Measurements from ENCODE around the gene LRRC10B. TPM values are rescaled to one million over a fixed set of nuclear protein-coding genes. Genes with fewer than 3 reads are reported as not detected.
A peak's percentile ranks its signal among the peaks of the same experiment; 100 is the strongest.

LRRC10B gene
- total and polyA plus RNA-seq, 2 experiments from 2014 or later: 0.43 TPM; not detected in 1

- Histone ChIP-seq H3K36me3 (ENCODE audit: low read depth) (no peaks in the 10 kb centered on the region), H3K27ac (no peak overlapping the region), H3F3A (ENCODE audit: insufficient read depth) (no peaks in the 10 kb centered on the region), H2AFZ (no peak overlapping the region), H3K9me3 (ENCODE audit: low read depth) (no peaks in the 10 kb centered on the region), H3K79me2 (ENCODE audit: insufficient read depth) (no peaks in the 10 kb centered on the region), H3K9me2 (ENCODE audit: insufficient read depth) (no peaks in the 10 kb centered on the region), H3K9ac (no peak overlapping the region), H3K4me2 (ENCODE audit: unreplicated experiment) (peak overlapping the region; percentile 39), H3K27me3 (replicated peaks; ENCODE audit: insufficient read depth) (no peaks in the 10 kb centered on the region), H3K4me1 (ENCODE audit: insufficient read depth) (peaks cover 12% of the 10 kb centered on the region), H3K4me3 (no peak overlapping the region), H4K20me1 (ENCODE audit: insufficient read depth) (no peaks in the 10 kb centered on the region)
- peak; percentile 56 for DNase-seq
- 42 to 45% methylated on average over 12 to 13 of the region's 13 CpGs for WGBS, 2 experiments (ENCODE audit: low coverage in 1 of 2, low lambda C conversion rate in 2 of 2, missing lambda C conversion rate in 2 of 2)
- in situ Hi-C loops (cut with MboI): no loop called here
- TF ChIP-seq EZH2 (IDR thresholded peaks at IDR 0.05; ENCODE audit: insufficient read depth, poor library complexity, severe bottlenecking) (no peak), EZH2phosphoT487 (IDR thresholded peaks at IDR 0.05; ENCODE audit: insufficient read depth, low read depth) (no peak)
Observed at GRCh38 chr11:61489833-61490721, 18.5 kb upstream of the LRRC10B start.

GRCh38 chr11:61491736-61492395 is 16.7 kb upstream of the LRRC10B start:
- TF ChIP-seq EZH2phosphoT487 (IDR thresholded peaks at IDR 0.05; ENCODE audit: insufficient read depth, low read depth): no peak
- no peak for TF ChIP-seq EZH2 (IDR thresholded peaks at IDR 0.05; ENCODE audit: insufficient read depth, poor library complexity, severe bottlenecking)
- H3K4me2 ChIP-seq (ENCODE audit: unreplicated experiment): no peak overlapping the region
- no peaks in the 10 kb centered on the region for H3K27me3 ChIP-seq (replicated peaks; ENCODE audit: insufficient read depth)
- DNase-seq: no peak
- H2AFZ ChIP-seq: no peak overlapping the region
- in situ Hi-C loops (cut with MboI): no loop called here
- H3K36me3 ChIP-seq (ENCODE audit: low read depth): no peaks in the 10 kb centered on the region
- H3K9me3 ChIP-seq (ENCODE audit: low read depth): no peaks in the 10 kb centered on the region
- H3K4me3 ChIP-seq: no peak overlapping the region
- no peaks in the 10 kb centered on the region for H3K9me2 ChIP-seq (ENCODE audit: insufficient read depth)
- H3F3A ChIP-seq (ENCODE audit: insufficient read depth): no peaks in the 10 kb centered on the region
- H3K9ac ChIP-seq: no peak overlapping the region
- WGBS, 2 experiments (ENCODE audit: low coverage in 1 of 2, low lambda C conversion rate in 2 of 2, missing lambda C conversion rate in 2 of 2): 65 to 66% methylated on average over 11 of the region's 12 CpGs
- H3K4me1 ChIP-seq (ENCODE audit: insufficient read depth): peaks cover 12% of the 10 kb centered on the region
- no peak overlapping the region for H3K27ac ChIP-seq
- no peaks in the 10 kb centered on the region for H3K79me2 ChIP-seq (ENCODE audit: insufficient read depth)
- H4K20me1 ChIP-seq (ENCODE audit: insufficient read depth): no peaks in the 10 kb centered on the region

- WGBS, 2 experiments (ENCODE audit: low coverage in 1 of 2, low lambda C conversion rate in 2 of 2, missing lambda C conversion rate in 2 of 2): 57 to 63% methylated on average over 9 of the region's 9 CpGs
- in situ Hi-C loops (cut with MboI): no loop called here
- Histone ChIP-seq H3K4me3 (no peak overlapping the region), H3K27me3 (replicated peaks; ENCODE audit: insufficient read depth) (no peaks in the 10 kb centered on the region), H3K27ac (no peak overlapping the region), H4K20me1 (ENCODE audit: insufficient read depth) (no peaks in the 10 kb centered on the region), H3K79me2 (ENCODE audit: insufficient read depth) (no peaks in the 10 kb centered on the region), H3K4me1 (ENCODE audit: insufficient read depth) (peaks cover 11% of the 10 kb centered on the region), H3K9ac (no peak overlapping the region), H3F3A (ENCODE audit: insufficient read depth) (no peaks in the 10 kb centered on the region), H3K9me2 (ENCODE audit: insufficient read depth) (no peaks in the 10 kb centered on the region), H3K9me3 (ENCODE audit: low read depth) (no peaks in the 10 kb centered on the region), H2AFZ (no peak overlapping the region), H3K36me3 (ENCODE audit: low read depth) (no peaks in the 10 kb centered on the region), H3K4me2 (ENCODE audit: unreplicated experiment) (no peak overlapping the region)
- DNase-seq: no peak
- TF ChIP-seq EZH2 (IDR thresholded peaks at IDR 0.05; ENCODE audit: insufficient read depth, poor library complexity, severe bottlenecking): no peak
- TF ChIP-seq EZH2phosphoT487 (IDR thresholded peaks at IDR 0.05; ENCODE audit: insufficient read depth, low read depth): no peak
Observed at GRCh38 chr11:61494381-61494961, 14.1 kb upstream of the LRRC10B start.

- Histone ChIP-seq H3K9me2 (ENCODE audit: insufficient read depth) (no peaks in the 10 kb centered on the region), H3K4me2 (ENCODE audit: unreplicated experiment) (no peak overlapping the region), H3K4me1 (ENCODE audit: insufficient read depth) (no peaks in the 10 kb centered on the region), H3K9ac (no peak overlapping the region), H3F3A (ENCODE audit: insufficient read depth) (no peaks in the 10 kb centered on the region), H3K27ac (no peak overlapping the region), H3K4me3 (no peak overlapping the region), H4K20me1 (ENCODE audit: insufficient read depth) (no peaks in the 10 kb centered on the region), H3K79me2 (ENCODE audit: insufficient read depth) (no peaks in the 10 kb centered on the region), H3K36me3 (ENCODE audit: low read depth) (no peaks in the 10 kb centered on the region), H3K27me3 (replicated peaks; ENCODE audit: insufficient read depth) (peaks cover 2% of the 10 kb centered on the region; the same call in 1 of the 2 replicates), H2AFZ (no peak overlapping the region), H3K9me3 (ENCODE audit: low read depth) (no peaks in the 10 kb centered on the region)
- in situ Hi-C loops (cut with MboI): no loop called here
- 45% methylated on average over 23 to 26 of the region's 26 CpGs for WGBS, 2 experiments (ENCODE audit: low coverage in 1 of 2, low lambda C conversion rate in 2 of 2, missing lambda C conversion rate in 2 of 2)
- TF ChIP-seq EZH2 (IDR thresholded peaks at IDR 0.05; ENCODE audit: insufficient read depth, poor library complexity, severe bottlenecking) (no peak), EZH2phosphoT487 (IDR thresholded peaks at IDR 0.05; ENCODE audit: insufficient read depth, low read depth) (no peak)
- no peak for DNase-seq
Observed at GRCh38 chr11:61495801-61496601, 12.5 kb upstream of the LRRC10B start.
